Measurements from ENCODE around the gene SYT9. TPM values are rescaled to one million over a fixed set of nuclear protein-coding genes. Genes with fewer than 3 reads are reported as not detected.

SYT9 gene
- total and polyA plus RNA-seq, 2 of the 8 experiments (the other 6 are each of a cell fraction or from before 2014, with no cell fraction given): 1.5 to 2.9 TPM

DNA sequence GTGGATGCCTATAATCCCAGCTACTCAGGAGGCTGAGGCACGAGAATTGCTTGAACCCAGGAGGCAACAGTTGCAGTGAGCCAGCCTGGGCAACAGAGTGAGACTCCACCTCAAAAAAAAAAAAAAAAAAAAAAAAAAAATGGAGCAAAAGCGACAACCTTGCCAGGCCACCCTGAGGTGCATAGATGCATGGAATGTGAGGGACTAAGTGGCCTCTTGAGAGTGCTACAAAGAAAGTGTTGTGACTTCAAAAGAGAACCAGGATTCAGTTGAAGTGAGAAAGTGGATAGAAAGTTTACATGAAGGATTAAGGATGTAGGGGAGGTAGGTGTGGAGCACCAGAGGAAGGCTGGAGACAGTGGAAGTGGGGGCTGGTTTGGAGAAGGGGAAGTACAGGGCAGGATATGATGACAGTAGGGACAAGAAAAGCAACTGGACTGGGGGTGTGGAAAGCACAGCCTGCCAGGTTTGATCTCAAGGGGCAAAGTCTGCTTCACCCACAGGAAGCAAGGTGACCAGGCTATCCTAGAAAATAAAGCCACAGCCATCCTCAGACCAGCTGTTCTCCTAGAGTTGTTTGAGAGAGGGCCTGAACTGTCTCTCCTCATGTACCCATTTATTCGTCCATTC is 197.6 kb downstream of the SYT9 start (continued):
- no peak for TF ChIP-seq SP1 (IDR thresholded peaks at IDR 0.05; ENCODE audit: low read depth, low read length)
- TF ChIP-seq CEBPB (IDR thresholded peaks at IDR 0.05; ENCODE audit: low read depth, low read length): no peak
- TF ChIP-seq EZH2 (IDR thresholded peaks at IDR 0.05; ENCODE audit: low read depth, low read length, severe bottlenecking): no peak
- no peak for TF ChIP-seq CTBP2 (IDR thresholded peaks at IDR 0.05; ENCODE audit: borderline replicate concordance, insufficient read depth, insufficient read length, low read length)

Data from H1 (cell line).